CD14-positive monocyte (primary cell): ENCODE measurements around the gene ELMOD1. TPM values are rescaled to one million over a fixed set of nuclear protein-coding genes. Genes with fewer than 3 reads are reported as not detected.

Source experiments
- DNase-seq, 3 donors: peaks; one replicate each; pipeline ENCODE4 v3.0.0-alpha.2; 2011 to 2022
- H2AFZ ChIP-seq: 2 replicates; pipeline ENCODE4 v1.6.0; 2012; ENCODE audit warnings: mild to moderate bottlenecking, low read depth, low read length, inconsistent platforms; ENCODE audit not compliant: insufficient read depth, poor library complexity, severe bottlenecking
- H3K27ac ChIP-seq, 2 donors: 1 replicate in 1 of 2; 2 replicates in 1 of 2; pipeline ENCODE4 v1.5.1; 2012 to 2013; ENCODE audit warnings: low read length in 2 of 2, control low read depth in 1 of 2, inconsistent platforms in 1 of 2, low read depth in 1 of 2, mild to moderate bottlenecking in 1 of 2
- H3K27me3 ChIP-seq, 2 donors: one replicate each; pipeline versions ENCODE4 v1.6.0 to v1.6.1; 2011 to 2013; ENCODE audit warnings: low read length in 2 of 2; ENCODE audit not compliant: control insufficient read depth in 2 of 2, insufficient read depth in 2 of 2
- H3K36me3 ChIP-seq, 2 donors: replicated peaks in 1 of 2; 1 replicate in 1 of 2; 2 replicates in 1 of 2; pipeline versions ENCODE4 v1.5.1 to v1.6.1; 2012 to 2013; ENCODE audit warnings: low read length in 2 of 2, control low read depth in 1 of 2, inconsistent platforms in 1 of 2, mild to moderate bottlenecking in 1 of 2; ENCODE audit not compliant: insufficient read depth in 2 of 2, control insufficient read depth in 1 of 2
- H3K4me1 ChIP-seq, 2 donors: 1 replicate in 1 of 2; 2 replicates in 1 of 2; pipeline versions ENCODE4 v1.5.1 to v1.6.1; 2012 to 2013; ENCODE audit warnings: low read length in 2 of 2, control low read depth in 1 of 2, inconsistent platforms in 1 of 2, mild to moderate bottlenecking in 1 of 2, moderate library complexity in 1 of 2; ENCODE audit not compliant: insufficient read depth in 2 of 2, control insufficient read depth in 1 of 2
- H3K4me2 ChIP-seq: replicated peaks from 2 replicates; pipeline ENCODE3; 2012; ENCODE audit warnings: low read length, moderate library complexity, mild to moderate bottlenecking; ENCODE audit not compliant: poor library complexity, severe bottlenecking; ENCODE audit errors: extremely low read depth
- H3K4me3 ChIP-seq, 3 experiments: fragments of 200-600 bp in 1 of 3; sonication (generic) in 1 of 3; replicated peaks in 1 of 3; 1 replicate in 2 of 3; 2 replicates in 1 of 3; pipeline ENCODE4 v1.5.1; 2011 to 2013; ENCODE audit warnings: low read length in 3 of 3, mild to moderate bottlenecking in 3 of 3, control low read depth in 2 of 3, low read depth in 2 of 3, inconsistent platforms in 1 of 3, moderate library complexity in 1 of 3
- H3K79me2 ChIP-seq: 2 replicates; pipeline ENCODE4 v1.6.0; 2012; ENCODE audit warnings: mild to moderate bottlenecking, control low read depth, inconsistent platforms, low read length, moderate library complexity; ENCODE audit not compliant: insufficient read depth
- H3K9ac ChIP-seq: 2 replicates; pipeline ENCODE4 v1.6.0; 2017; ENCODE audit warnings: low read length, mild to moderate bottlenecking; ENCODE audit not compliant: insufficient read depth, poor library complexity, severe bottlenecking
- H3K9me3 ChIP-seq, 2 donors: replicated peaks in 1 of 2; 1 replicate in 1 of 2; 2 replicates in 1 of 2; pipeline versions ENCODE4 v1.5.1 to v1.6.1; 2012 to 2013; ENCODE audit warnings: low read length in 2 of 2, control low read depth in 1 of 2; ENCODE audit not compliant: control insufficient read depth in 1 of 2, insufficient read depth in 1 of 2
- H4K20me1 ChIP-seq: 2 replicates; pipeline ENCODE4 v1.6.0; 2012; ENCODE audit warnings: mild to moderate bottlenecking, low read length, control low read depth, moderate library complexity; ENCODE audit not compliant: insufficient read depth
- H3K27ac Mint-ChIP-seq, 7 donors: one replicate each; pipeline ENCODE4 v1.8.0; 2020; ENCODE audit warnings: mild to moderate bottlenecking in 7 of 7, mixed read lengths in 7 of 7, moderate library complexity in 6 of 7, inconsistent platforms in 2 of 7
- H3K27me3 Mint-ChIP-seq, 3 donors: one replicate each; pipeline ENCODE4 v1.8.0; 2021 to 2022; ENCODE audit warnings: low read depth in 3 of 3, mild to moderate bottlenecking in 3 of 3, mixed read lengths in 3 of 3, moderate library complexity in 3 of 3, inconsistent platforms in 1 of 3
- H3K36me3 Mint-ChIP-seq, 2 donors: one replicate each; pipeline ENCODE4 v1.8.0; 2020; ENCODE audit warnings: mixed read lengths in 2 of 2, inconsistent platforms in 1 of 2, mild to moderate bottlenecking in 1 of 2
- H3K4me1 Mint-ChIP-seq: one replicate; pipeline ENCODE4 v1.8.0; 2020; ENCODE audit warnings: mild to moderate bottlenecking, mixed read lengths
- H3K4me3 Mint-ChIP-seq, 2 donors: one replicate each; pipeline ENCODE4 v1.8.0; 2020; ENCODE audit warnings: mild to moderate bottlenecking in 2 of 2, mixed read lengths in 2 of 2, moderate library complexity in 1 of 2
- H3K9me3 Mint-ChIP-seq, 7 donors: one replicate each; pipeline ENCODE4 v1.8.0; 2020 to 2022; ENCODE audit warnings: mixed read lengths in 7 of 7, mild to moderate bottlenecking in 6 of 7, moderate library complexity in 6 of 7, inconsistent platforms in 2 of 7
- CTCF ChIP-seq: fragments of 200-600 bp; IDR thresholded peaks from one replicate; pipeline ENCODE4 v1.8.0; 2022; ENCODE audit warnings: antibody characterized with exemption, mild to moderate bottlenecking
- WGBS: methylation state at CpG from one replicate; pipeline ENCODE4 v1.1.5; 2013; ENCODE audit warnings: missing lambda C conversion rate; ENCODE audit not compliant: insufficient coverage; 5-methylcytosine and 5-hydroxymethylcytosine counted together
- intact Hi-C, 2 donors: fragments of 100-400 bp; cut with micrococcal nuclease; formaldehyde crosslinking; loops; one replicate each; pipeline versions ENCODE4 v1.15.0 to v1.15.1; 2023
- polyA plus RNA-seq, 3 donors: library from polyadenylated mRNA; depleted of rRNA in 1 of 3; unstranded in 2 of 3; stranded (reverse) in 1 of 3; fragments of 300-500 nt in 2 of 3; fragments of >200 nt in 1 of 3; fragmentation: Illumina TruSeq in 2 of 3; gene quantifications; 1 replicate in 2 of 3; 2 replicates in 1 of 3; pipeline ENCODE4 v1.2.3, GENCODE V29; 2012 to 2021

Gene ELMOD1
- polyA plus RNA-seq, 3 donors: not detected

GRCh38 chr11:107669893-107670601, 79.1 kb downstream of the ELMOD1 start:
- intact Hi-C loops: no loop called here
- TF ChIP-seq CTCF: no peak
- H3K27me3 ChIP-seq: peaks cover 0 to 3% of the 10 kb centered on the region in 2 donors

GRCh38 chr11:107675902-107676301, 85.0 kb downstream of the ELMOD1 start:
- no peak overlapping the region for H2AFZ ChIP-seq
- H3K79me2 ChIP-seq: no peaks in the 10 kb centered on the region
- WGBS: 92% methylated on average over 2 of the region's 2 CpGs
- TF ChIP-seq CTCF: no peak
- H3K9ac ChIP-seq: no peak overlapping the region
- H4K20me1 ChIP-seq: no peaks in the 10 kb centered on the region
- intact Hi-C loops: no loop called here
- H3K4me1 ChIP-seq: no peaks in the 10 kb centered on the region
- Mint-ChIP-seq H3K9me3 (peaks cover 0 to 3% (median 0%) of the 10 kb centered on the region in 7 donors), H3K4me1 (no peaks in the 10 kb centered on the region), H3K4me3 (no peak overlapping the region), H3K27me3 (peaks cover 5% of the 10 kb centered on the region in 3 donors), H3K27ac (no peak overlapping the region), H3K36me3 (no peaks in the 10 kb centered on the region)
- H3K27ac ChIP-seq: no peak overlapping the region
- H3K36me3 ChIP-seq: no peaks in the 10 kb centered on the region
- no peaks in the 10 kb centered on the region for H3K27me3 ChIP-seq
- DNase-seq: no peak
- H3K4me2 ChIP-seq: no peak overlapping the region
- no peak overlapping the region for H3K4me3 ChIP-seq
- no peaks in the 10 kb centered on the region for H3K9me3 ChIP-seq

More at GRCh38 chr11:107669893-107670601, 79.1 kb downstream of the ELMOD1 start:
- Histone ChIP-seq H2AFZ (no peak overlapping the region), H3K9me3 (no peaks in the 10 kb centered on the region), H3K36me3 (no peaks in the 10 kb centered on the region), H3K4me3 (no peak overlapping the region), H3K27ac (no peak overlapping the region), H3K4me2 (no peak overlapping the region), H4K20me1 (no peaks in the 10 kb centered on the region), H3K4me1 (no peaks in the 10 kb centered on the region), H3K9ac (no peak overlapping the region), H3K79me2 (no peaks in the 10 kb centered on the region)
- peaks cover 0 to 3% (median 0%) of the 10 kb centered on the region in 7 donors for H3K9me3 Mint-ChIP-seq
- H3K36me3 Mint-ChIP-seq: no peaks in the 10 kb centered on the region
- H3K27ac Mint-ChIP-seq: peak overlapping the region in 1 of 7 donors; percentile 71
- H3K4me1 Mint-ChIP-seq: no peaks in the 10 kb centered on the region
- peaks cover 2 to 7% (median 6%) of the 10 kb centered on the region in 3 donors for H3K27me3 Mint-ChIP-seq
- no peak for DNase-seq
- H3K4me3 Mint-ChIP-seq: no peak overlapping the region
- WGBS: 54% methylated on average over 2 of the region's 4 CpGs
